ELR (cell line): ENCODE data around the gene EPHA2.

Source experiments
- DNase-seq: peaks from one replicate; pipeline ENCODE4 v3.0.0-alpha.2; 2015; ENCODE audit warnings: low read depth

EPHA2 gene

GRCh38 chr1:16092097-16092922 lies 63.6 kb downstream of the EPHA2 start:
- no peak for DNase-seq

GRCh38 chr1:16091296-16091695 lies 64.6 kb downstream of the EPHA2 start:
- DNase-seq, result no peak

- DNase-seq, result no peak
These were observed 65.6 kb downstream of the EPHA2 start for GRCh38 chr1:16090076-16090826.

GRCh38 chr1:16088996-16089395 lies 66.9 kb downstream of the EPHA2 start:
- DNase-seq, result peak; percentile 92

GRCh38 chr1:16088351-16088911 lies 67.4 kb downstream of the EPHA2 start:
- DNase-seq, result no peak

- no peak for DNase-seq
These were observed 68.1 kb downstream of the EPHA2 start for GRCh38 chr1:16087733-16088132.

GRCh38 chr1:16085522-16085921 lies 70.3 kb downstream of the EPHA2 start:
- no peak for DNase-seq

- no peak for DNase-seq
These were observed 72.4 kb downstream of the EPHA2 start for GRCh38 chr1:16083486-16083885.

GRCh38 chr1:16082283-16083038 lies 73.4 kb downstream of the EPHA2 start:
- peak; percentile 72 for DNase-seq

- DNase-seq, result no peak
These were observed 74.2 kb downstream of the EPHA2 start for GRCh38 chr1:16081636-16082035.

GRCh38 chr1:16080422-16081150 lies 75.3 kb downstream of the EPHA2 start:
- DNase-seq, result no peak

GRCh38 chr1:16078925-16079656 lies 76.8 kb downstream of the EPHA2 start:
- peak; percentile 82 for DNase-seq

- DNase-seq, result no peak
These were observed 78.2 kb downstream of the EPHA2 start for GRCh38 chr1:16077406-16078245.

- DNase-seq, result peak; percentile 64
These were observed 79.0 kb downstream of the EPHA2 start for GRCh38 chr1:16076865-16077238.

GRCh38 chr1:16076031-16076864 lies 79.6 kb downstream of the EPHA2 start:
- peak; percentile 95 for DNase-seq

- peak; percentile 70 for DNase-seq
These were observed 80.4 kb downstream of the EPHA2 start for GRCh38 chr1:16075337-16076030.
